Ammon's horn (tissue), 1 donor: ENCODE measurements around the gene RBM10.

Source experiments
- DNase-seq: peaks from one replicate; pipeline ENCODE4 v3.0.0-alpha.2; 2016; ENCODE audit warnings: low spot score

Gene RBM10

GRCh38 chrX:47235691-47236103 lies 90.7 kb downstream of the RBM10 start:
- no peak for DNase-seq
